ENCODE data around the gene C3orf62. TPM values are rescaled to one million over a fixed set of nuclear protein-coding genes. Genes with fewer than 3 reads are reported as not detected.

Gene C3orf62
- total and polyA plus RNA-seq, 10 of the 15 experiments (the other 5 are each of a cell fraction or from before 2014, with no cell fraction given): 2.7 to 7.5 (median 4.2) TPM

DNA sequence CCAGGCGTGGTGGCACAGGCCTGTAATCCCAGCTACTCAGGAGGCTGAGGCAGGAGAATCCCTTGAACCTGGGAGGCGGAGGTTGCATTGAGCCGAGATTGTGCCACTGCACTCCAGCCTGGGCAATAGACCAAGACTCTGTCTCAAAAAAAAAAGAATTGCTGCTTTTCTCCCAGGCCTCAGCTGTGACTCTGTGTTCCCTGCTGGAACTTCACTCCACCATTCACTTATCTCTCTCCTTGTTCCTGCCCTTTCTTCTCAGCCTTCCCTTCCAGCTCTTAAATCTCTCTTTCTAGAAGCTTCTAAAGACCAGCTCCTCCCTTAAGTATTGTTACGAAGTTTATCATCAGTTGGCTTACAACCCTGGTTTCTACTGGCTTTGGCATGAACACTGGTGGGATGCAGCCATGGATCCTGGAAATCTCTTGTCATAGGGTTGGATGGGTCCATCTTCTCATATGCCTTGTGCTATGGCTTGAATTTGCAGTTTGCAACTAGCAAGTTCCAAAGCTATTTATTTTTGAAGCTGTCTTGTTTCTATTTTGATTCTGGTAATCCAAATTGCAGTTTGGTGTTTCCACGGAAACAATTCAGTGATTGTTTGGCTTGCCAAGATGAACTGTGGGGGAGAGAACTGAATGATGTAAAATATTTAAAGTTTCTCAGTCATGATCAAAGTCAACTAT is 10.5 kb downstream of the C3orf62 start (continued):
- TF ChIP-seq CHD4 (IDR thresholded peaks at IDR 0.05): no peak
- no peak for TF ChIP-seq CHD2 (IDR thresholded peaks at IDR 0.05; ENCODE audit: borderline replicate concordance, low read depth, low read length)
- TF ChIP-seq IRF4 (IDR thresholded peaks at IDR 0.05; ENCODE audit: low read depth, low read length): no peak
- no peak for TF ChIP-seq EED (IDR thresholded peaks at IDR 0.05; ENCODE audit: low read depth)
- TF ChIP-seq, protein P1, sequence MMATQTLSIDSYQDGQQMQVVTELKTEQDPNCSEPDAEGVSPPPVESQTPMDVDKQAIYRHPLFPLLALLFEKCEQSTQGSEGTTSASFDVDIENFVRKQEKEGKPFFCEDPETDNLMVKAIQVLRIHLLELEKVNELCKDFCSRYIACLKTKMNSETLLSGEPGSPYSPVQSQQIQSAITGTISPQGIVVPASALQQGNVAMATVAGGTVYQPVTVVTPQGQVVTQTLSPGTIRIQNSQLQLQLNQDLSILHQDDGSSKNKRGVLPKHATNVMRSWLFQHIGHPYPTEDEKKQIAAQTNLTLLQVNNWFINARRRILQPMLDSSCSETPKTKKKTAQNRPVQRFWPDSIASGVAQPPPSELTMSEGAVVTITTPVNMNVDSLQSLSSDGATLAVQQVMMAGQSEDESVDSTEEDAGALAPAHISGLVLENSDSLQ (IDR thresholded peaks at IDR 0.05): no peak
- no peak for TF ChIP-seq KAT2A (conservative IDR thresholded peaks at IDR 0.05; ENCODE audit: control insufficient read depth, low read depth, low read length)

DNA sequence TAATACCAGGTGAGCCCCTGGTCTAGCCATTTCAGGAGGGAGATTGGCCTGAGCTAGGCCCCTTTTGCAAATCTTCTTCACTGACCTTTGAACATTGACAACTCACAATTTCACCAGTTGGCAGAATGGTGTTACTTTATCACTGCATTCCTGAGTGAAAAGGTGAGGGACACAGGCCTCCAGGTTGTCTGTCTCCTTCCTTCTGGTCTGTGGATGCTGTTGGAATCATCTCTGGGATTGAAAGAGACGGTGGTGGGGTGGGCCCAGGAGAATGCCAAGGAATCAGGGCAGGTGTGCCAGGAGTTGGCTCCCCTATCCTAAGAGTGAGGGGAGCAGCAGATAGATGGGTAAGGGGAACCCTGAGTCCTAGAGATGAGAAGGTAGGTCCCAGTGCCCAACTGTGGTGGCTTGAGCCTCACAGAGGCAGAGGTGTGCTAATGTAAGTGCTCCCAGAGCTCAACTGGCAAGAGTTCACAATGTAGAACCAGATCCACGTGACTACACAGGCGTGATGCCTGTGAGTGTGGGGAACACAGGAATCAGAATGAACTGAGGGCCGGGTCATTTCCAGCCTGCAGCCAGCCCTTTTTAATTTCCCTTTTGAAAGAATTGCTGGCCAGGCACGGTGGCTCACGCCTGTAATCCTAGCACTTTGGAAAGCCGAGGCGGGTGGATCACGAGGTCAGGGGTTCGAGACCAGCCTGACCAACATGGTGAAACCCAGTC is 11.2 kb downstream of the C3orf62 start:
- SMC1A ChIA-PET (ENCODE audit: uncharacterized antibody, unreplicated experiment): no interaction called here

More for the DNA sequence above, 11.2 kb downstream of the C3orf62 start:
- no peaks in the 10 kb centered on the region for H3K9me3 ChIP-seq (replicated peaks; ENCODE audit: control insufficient read depth, insufficient read depth, low read length)
- ATAC-seq: no peak
- BruUV-seq (replicated peaks): no TSS peak
- H3K27me3 ChIP-seq (replicated peaks in 1 of 2; ENCODE audit: control insufficient read depth in 2 of 2, insufficient read depth in 2 of 2, low read length in 1 of 2): no peaks in the 10 kb centered on the region
- no peaks in the 10 kb centered on the region for H3K4me1 ChIP-seq (ENCODE audit: control insufficient read depth, insufficient read depth, low read length)
- H4K20me1 ChIP-seq (ENCODE audit: control insufficient read depth, insufficient read depth): no peaks in the 10 kb centered on the region
- no peak overlapping the region for H3K4me3 ChIP-seq
- H3K79me2 ChIP-seq (ENCODE audit: control insufficient read depth, insufficient read depth, low read length): no peaks in the 10 kb centered on the region
- TF ChIP-seq, protein P2, sequence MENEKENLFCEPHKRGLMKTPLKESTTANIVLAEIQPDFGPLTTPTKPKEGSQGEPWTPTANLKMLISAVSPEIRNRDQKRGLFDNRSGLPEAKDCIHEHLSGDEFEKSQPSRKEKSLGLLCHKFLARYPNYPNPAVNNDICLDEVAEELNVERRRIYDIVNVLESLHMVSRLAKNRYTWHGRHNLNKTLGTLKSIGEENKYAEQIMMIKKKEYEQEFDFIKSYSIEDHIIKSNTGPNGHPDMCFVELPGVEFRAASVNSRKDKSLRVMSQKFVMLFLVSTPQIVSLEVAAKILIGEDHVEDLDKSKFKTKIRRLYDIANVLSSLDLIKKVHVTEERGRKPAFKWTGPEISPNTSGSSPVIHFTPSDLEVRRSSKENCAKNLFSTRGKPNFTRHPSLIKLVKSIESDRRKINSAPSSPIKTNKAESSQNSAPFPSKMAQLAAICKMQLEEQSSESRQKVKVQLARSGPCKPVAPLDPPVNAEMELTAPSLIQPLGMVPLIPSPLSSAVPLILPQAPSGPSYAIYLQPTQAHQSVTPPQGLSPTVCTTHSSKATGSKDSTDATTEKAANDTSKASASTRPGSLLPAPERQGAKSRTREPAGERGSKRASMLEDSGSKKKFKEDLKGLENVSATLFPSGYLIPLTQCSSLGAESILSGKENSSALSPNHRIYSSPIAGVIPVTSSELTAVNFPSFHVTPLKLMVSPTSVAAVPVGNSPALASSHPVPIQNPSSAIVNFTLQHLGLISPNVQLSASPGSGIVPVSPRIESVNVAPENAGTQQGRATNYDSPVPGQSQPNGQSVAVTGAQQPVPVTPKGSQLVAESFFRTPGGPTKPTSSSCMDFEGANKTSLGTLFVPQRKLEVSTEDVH (IDR thresholded peaks at IDR 0.05; ENCODE audit: low read depth, partially characterized antibody): no peak
- no peak for TF ChIP-seq RAD51 (IDR thresholded peaks at IDR 0.05)
- no peak for TF ChIP-seq POLR2AphosphoS5 (IDR thresholded peaks at IDR 0.05; ENCODE audit: low read length)
- no peak for TF ChIP-seq MYC (IDR thresholded peaks at IDR 0.05; ENCODE audit: insufficient read depth, insufficient read length, insufficient replicate concordance, low read length, severe bottlenecking)
- no peak for TF ChIP-seq NR2F1 (conservative IDR thresholded peaks at IDR 0.05)
- TF ChIP-seq, protein P3, sequence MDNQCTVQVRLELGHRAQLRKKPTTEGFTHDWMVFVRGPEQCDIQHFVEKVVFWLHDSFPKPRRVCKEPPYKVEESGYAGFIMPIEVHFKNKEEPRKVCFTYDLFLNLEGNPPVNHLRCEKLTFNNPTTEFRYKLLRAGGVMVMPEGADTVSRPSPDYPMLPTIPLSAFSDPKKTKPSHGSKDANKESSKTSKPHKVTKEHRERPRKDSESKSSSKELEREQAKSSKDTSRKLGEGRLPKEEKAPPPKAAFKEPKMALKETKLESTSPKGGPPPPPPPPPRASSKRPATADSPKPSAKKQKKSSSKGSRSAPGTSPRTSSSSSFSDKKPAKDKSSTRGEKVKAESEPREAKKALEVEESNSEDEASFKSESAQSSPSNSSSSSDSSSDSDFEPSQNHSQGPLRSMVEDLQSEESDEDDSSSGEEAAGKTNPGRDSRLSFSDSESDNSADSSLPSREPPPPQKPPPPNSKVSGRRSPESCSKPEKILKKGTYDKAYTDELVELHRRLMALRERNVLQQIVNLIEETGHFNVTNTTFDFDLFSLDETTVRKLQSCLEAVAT (IDR thresholded peaks at IDR 0.05): no peak
- TF ChIP-seq IKZF2 (IDR thresholded peaks at IDR 0.05): no peak
- TF ChIP-seq, protein P1 (IDR thresholded peaks at IDR 0.05): no peak
- FAIRE-seq: no peak
- in situ Hi-C loops (cut with MboI) (no loop called here), intact Hi-C loops (cut with micrococcal nuclease; ENCODE audit: unreplicated experiment) (no loop called here)
- no peak for DNase-seq (ENCODE audit: low read depth, low spot score)
- 78% methylated on average over 10 of the region's 10 CpGs for whole genome bisulfite sequencing (ENCODE audit: insufficient coverage, insufficient replicate concordance, low lambda C conversion rate, missing lambda C conversion rate)
- H3K9ac ChIP-seq (ENCODE audit: control insufficient read depth, insufficient read depth, low read length): no peak overlapping the region
- CTCF ChIA-PET: no interaction called here
- POLR2A ChIA-PET: interaction anchor here (0.7 kb wide), 1 partner anchor 53 kb away, joined by 3 read pairs; no protein-coding TSS in a partner anchor
- no peak overlapping the region for H3K4me2 ChIP-seq (ENCODE audit: control insufficient read depth, insufficient read depth)
- RAD21 ChIA-PET (ENCODE audit: unreplicated experiment): no interaction called here
- no peaks in the 10 kb centered on the region; a peak in 1 of 4 replicates for H3K36me3 ChIP-seq (ENCODE audit: control insufficient read depth in 2 of 2, insufficient read depth in 2 of 2, low read length in 1 of 2)
- H3K27ac ChIP-seq (ENCODE audit: control insufficient read depth, insufficient read depth): no peak overlapping the region
- no peak overlapping the region for H2AFZ ChIP-seq (ENCODE audit: control insufficient read depth, low read depth, low read length)

All from GM12878 (cell line).